NCI-H2196 treated with DMSO at 0.1 percent for 48 hours (cell line): ENCODE measurements around the gene GNB3.

ENCODE experiments used
- DNase-seq: peaks from one replicate; lab custom pipeline; 2025; ENCODE audit not compliant: unreplicated experiment; lab: John Stamatoyannopoulos, UW

GNB3 gene

DNA sequence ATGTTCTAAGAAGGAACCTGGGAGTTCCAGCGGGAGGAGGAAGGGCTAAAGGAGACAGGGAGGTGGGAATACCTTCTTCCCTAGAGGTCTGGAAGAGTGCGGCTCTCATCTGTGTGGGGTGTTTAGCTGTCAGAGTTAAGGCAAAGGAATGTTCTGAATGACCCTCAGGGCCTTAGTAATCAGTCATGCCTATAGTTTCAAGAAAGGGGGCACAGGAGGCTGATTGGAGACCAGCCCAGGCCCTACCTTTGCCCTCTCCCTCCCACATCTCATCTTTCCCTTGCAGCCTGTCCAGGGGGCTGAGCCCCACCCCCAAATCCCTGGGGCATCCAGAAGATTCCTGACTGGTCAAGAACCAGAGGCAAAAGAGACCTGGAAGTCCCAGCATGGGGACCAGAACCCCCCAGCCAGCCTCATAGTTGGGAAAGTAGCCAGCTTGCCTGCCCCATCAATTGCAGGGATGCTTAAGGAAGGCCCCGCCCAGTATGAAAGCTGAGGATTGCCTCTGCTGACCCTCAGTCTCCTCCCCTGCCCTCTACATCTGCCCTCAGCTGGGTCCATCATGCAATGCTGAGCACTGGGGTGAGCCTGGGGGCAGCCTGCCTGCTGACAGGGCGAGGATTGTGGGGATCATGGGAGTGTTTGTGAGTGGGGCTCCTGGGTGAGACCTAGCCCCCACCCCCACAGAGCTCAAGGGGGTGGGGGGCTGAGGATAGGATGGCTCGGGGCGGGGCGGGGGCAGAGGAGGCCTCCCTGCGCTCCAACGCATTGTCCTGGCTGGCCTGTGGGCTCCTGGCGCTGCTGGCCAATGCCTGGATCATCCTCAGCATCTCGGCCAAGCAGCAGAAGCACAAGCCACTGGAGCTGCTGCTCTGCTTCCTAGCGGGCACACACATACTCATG is 17.3 kb upstream of the GNB3 start:
- DNase-seq = no peak

DNA sequence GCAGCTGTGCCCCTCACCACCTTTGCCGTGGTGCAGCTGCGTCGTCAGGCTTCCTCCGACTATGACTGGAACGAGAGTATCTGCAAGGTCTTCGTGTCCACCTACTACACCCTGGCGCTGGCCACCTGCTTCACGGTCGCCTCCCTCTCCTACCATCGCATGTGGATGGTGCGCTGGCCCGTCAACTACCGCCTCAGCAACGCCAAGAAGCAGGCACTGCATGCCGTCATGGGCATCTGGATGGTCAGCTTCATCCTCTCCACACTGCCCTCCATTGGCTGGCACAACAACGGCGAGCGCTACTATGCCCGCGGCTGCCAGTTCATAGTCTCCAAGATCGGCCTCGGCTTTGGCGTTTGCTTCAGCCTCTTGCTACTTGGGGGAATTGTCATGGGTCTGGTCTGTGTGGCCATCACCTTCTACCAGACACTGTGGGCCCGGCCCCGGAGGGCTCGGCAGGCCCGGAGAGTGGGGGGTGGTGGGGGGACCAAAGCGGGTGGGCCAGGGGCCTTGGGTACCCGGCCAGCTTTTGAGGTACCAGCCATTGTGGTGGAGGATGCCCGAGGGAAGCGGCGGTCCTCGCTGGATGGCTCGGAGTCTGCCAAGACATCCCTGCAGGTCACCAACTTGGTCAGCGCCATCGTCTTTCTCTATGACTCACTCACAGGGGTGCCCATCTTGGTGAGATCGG is 16.5 kb upstream of the GNB3 start:
- DNase-seq = no peak

DNA sequence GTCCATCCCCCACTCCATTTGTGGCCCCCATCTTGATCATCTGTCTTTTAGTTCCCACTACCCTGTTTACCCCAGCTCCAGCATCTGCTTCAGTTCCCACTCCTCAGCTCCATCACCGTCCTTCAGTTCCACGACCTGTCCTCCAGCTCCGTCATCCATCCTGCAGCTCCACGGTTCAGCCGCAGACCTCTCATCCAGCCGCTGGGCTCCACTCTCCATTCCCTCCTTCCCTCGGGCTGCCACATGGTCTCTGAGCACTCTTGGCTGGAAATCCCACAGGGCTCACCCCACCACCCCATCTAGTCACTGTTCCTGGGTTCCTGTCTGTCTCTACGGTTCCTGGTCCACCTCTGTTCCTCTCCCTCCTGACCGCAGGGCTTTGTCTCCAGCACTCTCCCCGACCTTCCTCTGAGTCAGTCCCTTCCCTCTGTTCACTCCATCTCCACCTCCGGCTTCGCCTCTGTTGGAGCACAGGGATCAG is 15.8 kb upstream of the GNB3 start:
- no peak for DNase-seq

DNA sequence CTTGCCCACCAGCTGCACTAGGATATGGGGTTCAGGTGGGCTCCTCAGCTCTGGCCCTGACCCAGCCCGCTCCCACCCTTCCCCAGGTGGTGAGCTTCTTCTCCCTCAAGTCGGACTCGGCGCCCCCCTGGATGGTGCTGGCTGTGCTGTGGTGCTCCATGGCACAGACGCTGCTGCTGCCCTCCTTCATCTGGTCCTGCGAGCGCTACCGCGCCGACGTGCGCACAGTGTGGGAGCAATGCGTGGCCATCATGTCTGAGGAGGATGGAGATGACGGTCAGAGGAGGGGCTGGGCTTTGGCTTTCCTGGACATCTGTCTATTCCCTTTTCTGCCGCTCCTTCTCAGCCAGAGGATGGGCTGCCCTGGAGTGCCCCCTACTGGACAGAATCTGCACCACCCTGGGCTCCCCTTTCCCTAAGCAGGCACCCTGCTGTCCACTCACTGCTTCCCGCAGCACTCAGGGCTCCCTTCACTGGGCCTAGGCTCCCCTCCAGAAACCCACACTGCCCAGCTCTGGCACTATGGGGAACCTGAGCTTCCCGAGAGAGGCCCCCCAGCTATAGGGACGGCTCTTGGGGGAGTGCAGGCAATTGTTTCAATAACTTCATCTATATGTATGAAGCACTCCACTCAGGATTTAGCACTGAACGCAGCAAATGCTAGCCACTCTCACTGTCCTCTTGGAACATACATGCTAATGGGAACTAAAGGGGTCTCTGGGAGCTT is 15.2 kb upstream of the GNB3 start:
- peak; percentile 35 for DNase-seq

DNA sequence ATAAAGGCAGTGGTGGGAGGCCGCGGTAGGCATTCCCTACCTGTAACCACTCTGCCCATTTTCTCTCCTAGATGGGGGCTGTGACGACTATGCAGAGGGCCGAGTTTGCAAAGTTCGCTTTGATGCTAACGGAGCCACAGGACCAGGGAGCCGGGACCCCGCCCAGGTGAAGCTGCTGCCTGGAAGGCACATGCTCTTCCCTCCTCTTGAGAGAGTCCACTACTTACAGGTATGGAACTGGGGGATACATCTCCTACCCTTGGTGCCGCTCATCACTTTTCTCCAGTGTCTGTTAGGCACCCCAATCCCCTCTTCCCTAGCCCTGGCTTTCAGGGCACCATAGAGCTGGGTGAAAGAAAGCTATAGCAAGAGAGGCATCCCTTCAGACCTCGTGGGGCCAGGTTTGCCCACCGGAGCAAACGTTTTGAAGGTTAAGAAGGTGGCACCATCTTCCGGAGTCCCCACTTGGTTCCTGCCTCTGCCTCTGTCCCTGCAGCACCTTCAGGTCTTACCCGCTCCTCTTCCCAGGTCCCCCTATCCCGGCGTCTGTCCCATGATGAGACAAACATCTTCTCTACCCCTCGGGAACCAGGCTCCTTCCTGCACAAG is 14.5 kb upstream of the GNB3 start:
- DNase-seq = no peak

DNA sequence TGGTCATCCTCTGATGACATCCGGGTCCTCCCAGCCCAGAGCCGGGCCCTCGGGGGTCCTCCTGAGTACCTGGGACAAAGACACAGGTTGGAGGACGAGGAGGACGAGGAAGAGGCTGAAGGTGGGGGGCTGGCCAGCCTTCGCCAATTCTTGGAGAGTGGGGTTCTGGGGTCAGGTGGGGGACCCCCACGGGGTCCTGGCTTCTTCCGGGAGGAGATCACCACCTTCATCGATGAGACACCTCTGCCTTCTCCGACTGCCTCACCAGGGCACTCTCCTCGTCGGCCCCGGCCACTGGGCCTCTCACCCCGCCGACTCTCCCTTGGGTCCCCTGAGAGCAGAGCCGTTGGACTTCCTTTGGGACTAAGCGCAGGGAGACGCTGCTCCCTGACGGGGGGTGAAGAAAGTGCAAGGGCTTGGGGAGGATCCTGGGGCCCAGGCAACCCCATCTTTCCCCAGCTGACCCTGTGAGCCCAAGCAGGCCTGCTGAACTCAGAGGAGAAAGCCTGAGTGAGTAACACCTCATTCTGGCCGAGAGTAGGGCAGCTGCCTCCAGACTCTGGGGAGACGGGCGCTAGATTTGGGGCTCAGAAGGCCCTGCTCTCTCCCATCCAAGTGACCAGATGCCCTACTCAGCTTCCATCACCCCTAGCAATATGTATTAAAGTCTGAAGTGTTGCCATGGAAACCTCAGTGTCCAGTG is 13.8 kb upstream of the GNB3 start:
- DNase-seq = no peak

DNA sequence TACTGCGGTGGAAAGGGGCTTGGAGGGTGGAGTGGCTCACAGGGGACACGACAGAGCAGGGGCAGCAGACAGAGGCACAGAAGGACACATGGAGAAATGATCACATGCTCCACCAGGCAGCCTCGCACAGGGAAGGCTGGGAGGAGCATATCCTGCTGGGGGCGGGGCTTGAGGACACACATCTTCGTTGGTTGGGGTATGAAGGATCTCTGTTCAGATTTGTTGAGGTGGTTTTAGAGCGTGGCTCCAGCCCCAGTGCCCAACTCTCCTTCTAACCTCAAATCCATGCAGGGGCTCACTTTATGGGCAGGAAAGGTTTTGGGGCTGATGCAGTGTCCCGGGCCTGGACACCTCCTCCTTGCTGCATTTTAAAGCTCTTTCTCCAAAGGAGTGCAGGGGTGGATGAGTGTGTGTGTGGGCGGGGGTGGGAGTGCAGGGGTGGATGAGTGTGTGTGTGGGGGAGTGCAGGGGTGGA is 13.3 kb upstream of the GNB3 start:
- DNase-seq = peak; percentile 25

DNA sequence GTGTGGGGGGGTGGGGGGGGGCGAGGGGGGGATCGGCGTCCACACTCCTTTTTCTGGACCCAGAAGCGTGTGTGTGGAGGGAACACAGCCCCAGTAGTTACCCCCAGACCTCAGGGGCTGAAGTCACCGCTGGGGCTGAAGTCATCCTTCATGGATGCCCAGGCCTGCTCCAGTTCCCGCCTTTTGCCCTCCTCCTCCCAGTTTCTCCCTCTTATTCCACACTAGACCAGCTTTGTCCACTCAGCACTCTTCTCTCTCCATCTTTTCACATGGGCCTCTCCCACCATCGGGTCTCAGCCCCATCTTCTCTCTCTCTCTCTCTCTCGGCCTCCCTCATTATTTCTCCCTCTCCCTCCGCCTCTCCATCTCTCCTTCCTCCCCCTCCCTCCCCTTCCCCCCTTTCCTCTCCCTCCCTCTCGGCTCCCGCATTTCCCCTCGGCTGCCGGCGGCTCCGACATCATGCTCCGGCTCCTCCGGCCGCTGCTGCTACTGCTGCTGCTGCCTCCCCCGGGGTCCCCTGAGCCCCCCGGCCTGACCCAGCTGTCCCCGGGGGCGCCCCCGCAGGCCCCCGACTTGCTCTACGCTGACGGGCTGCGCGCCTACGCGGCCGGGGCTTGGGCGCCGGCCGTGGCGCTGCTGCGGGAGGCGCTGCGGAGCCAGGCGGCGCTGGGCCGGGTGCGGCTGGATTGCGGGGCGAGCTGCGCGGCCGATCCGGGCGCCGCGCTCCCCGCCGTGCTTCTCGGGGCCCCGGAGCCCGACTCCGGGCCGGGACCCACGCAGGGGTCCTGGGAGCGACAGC is 12.5 kb upstream of the GNB3 start, which contains the start of gene P3H3:
P3H3 (plus strand) TSS at position 426 of the 799 bp plus-strand sequence; CDS start at position 460, 34 bp downstream.
- DNase-seq = no peak

DNA sequence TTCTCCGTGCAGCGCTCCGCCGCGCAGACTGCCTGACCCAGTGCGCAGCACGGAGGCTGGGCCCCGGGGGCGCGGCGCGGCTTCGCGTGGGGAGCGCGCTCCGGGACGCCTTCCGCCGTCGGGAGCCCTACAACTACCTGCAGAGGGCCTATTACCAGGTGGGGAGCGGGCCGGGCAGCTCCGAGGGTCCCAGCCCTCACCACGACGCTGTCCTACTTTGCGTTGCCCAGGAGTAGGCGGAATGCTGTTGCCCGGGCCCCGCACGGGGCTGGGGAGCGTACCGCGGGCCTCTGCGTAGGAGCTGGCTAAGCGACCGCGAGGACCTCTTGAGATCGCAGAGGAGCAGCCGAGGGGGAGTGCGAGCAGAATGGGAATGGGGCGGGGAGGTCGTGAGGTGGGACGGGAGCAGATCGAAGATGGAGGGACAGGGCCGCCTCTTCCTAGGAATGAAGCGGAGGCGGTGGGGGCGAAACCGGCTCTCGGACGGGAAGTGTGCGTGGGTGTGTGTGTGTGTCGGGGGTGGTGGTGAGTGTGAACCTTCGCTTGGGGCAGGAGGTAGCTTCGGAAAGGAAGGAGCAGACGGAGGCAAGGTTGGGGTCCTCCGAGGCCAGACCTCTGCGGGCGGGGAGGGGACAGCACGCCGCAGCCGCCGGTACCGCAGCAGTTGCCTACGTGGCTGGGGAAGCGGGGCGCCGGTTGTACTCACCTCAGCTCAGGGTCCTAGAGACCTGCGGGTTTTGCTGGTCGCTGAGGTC is 11.8 kb upstream of the GNB3 start:
- DNase-seq = no peak

DNA sequence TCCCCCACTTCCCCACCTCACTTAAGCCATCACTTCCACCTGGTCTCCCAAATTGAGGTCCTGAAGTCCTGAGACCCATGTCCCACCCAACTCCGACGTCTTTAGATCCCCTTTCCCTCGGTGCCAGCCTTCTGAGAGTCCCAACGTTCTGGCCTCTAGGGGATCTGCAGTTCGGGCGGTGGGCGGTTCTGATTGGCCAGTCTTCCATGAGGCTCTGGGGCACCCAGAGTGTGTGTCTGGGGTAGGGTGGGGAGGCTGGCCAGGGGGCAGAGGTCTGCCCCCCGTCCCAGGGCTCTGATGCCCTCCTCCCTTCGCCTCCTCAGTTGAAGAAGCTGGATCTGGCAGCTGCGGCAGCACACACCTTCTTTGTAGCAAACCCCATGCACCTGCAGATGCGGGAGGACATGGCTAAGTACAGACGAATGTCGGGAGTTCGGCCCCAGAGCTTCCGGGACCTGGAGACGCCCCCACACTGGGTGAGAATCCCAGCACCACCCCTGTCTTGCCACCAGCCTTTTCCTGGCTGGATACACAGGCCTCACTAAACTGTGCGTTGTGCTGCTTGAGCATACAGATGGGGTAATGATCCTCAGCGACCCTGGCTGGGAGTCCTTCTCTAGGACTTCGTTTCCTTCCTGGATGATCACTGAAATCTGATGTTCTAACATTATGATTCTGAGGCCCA is 11.0 kb upstream of the GNB3 start:
- no peak for DNase-seq

DNA sequence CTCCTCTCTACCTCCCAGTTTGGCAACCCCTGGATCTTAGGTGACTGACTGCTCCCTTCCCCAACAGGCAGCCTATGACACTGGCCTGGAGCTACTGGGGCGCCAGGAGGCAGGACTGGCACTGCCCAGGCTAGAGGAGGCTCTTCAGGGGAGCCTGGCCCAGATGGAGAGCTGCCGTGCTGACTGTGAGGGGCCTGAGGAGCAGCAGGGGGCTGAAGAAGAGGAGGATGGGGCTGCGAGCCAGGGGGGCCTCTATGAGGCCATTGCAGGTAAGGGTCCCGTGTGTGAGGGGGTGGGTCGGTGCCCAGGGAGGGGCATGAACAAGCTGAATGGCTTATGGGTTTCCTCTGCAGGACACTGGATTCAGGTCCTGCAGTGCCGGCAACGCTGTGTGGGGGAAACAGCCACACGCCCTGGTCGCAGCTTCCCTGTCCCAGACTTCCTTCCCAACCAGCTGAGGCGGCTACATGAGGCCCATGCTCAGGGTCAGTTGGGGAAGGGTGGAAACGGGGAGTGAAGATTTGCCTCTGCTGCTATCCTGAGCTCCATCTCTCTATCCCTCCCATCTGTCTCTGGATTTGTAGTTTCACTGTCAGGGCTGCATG is 10.3 kb upstream of the GNB3 start:
- no peak for DNase-seq

DNA sequence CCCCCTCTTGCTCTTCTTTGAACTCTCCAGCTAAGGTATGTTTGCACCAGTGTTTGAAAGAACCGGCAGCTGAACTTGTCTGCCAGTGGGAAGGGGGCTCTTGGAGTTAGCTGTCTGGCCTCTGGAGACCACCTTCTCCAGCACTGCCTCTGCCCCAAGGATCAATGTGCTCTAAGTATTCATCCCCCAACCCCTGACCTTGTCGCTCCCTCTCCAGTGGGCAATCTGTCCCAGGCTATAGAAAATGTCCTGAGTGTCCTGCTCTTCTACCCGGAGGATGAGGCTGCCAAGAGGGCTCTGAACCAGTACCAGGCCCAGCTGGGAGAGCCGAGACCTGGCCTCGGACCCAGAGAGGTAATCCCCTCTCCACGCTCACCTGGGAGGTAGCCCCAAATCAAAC is 9.7 kb upstream of the GNB3 start:
- DNase-seq = no peak

DNA sequence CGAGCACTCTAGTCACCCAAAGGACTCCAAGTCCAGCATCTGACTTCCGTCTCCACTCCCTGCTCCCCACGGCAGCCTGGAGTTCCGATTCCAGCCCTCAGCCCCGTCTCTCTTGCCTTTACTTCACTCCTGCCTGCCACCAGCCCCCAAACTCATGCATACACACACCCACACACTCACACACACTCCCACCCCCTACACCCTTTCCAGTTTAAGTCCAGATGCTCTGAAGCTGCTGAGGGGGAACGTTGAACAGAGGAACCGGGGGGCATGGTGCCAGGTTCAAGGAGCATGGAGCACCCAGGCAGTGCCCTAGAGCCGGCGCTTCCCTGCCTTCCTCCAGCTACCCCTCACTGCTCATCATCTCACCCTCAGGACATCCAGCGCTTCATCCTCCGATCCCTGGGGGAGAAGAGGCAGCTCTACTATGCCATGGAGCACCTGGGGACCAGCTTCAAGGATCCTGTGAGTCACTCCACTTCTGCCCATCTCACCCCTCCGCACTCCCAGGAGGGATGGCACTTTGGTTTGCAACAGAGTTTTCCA is 9.2 kb upstream of the GNB3 start:
- no peak for DNase-seq

DNA sequence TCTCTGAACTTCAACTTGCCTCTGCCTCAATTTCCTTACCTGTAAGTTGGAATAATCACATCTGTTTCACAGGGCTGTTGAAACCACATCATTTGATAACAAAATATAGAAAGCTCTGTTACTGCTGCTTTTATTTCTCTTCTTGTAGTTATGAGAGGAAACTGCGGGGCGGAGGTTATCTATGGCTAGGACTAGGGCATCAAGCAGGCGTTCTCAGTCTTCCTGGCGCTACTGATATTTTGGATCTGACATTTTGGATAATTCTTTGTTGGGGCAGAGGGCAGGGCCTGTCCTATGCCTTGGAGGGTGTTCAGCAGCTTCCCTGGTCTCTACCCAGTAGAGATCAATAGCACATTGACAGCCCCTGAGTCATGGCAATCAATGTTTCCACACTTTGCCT is 8.6 kb upstream of the GNB3 start:
- no peak for DNase-seq

DNA sequence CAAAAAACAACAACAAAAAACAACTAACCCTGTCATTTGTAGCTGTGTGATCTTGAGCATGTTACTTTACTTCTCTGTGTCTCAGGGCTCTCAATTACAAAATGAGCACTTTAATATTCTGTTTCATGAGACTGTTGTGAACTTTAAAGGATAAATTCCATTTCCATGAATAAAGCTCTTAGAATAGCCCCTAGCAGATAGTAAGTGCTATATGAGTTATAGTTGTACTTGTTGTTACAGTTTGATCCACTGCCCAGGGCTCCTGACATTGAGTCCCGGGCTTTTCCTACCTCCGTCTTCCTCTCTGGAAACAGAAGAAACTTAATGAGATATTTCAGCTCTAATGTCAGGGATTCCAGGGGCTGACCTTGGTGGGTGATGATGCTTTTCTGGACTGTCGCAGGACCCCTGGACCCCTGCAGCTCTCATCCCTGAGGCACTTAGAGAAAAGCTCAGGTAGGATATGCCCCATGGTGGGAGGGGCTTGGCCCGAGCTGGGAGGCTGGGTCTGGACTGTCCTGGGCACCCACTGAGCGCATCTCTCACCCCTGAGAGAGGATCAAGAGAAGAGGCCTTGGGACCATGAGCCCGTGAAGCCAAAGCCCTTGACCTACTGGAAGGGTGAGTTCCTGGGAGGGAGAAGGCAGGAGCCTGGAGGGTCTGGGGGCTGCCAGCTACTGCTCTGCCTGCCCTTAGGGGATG is 7.4 kb upstream of the GNB3 start:
- no peak for DNase-seq

DNA sequence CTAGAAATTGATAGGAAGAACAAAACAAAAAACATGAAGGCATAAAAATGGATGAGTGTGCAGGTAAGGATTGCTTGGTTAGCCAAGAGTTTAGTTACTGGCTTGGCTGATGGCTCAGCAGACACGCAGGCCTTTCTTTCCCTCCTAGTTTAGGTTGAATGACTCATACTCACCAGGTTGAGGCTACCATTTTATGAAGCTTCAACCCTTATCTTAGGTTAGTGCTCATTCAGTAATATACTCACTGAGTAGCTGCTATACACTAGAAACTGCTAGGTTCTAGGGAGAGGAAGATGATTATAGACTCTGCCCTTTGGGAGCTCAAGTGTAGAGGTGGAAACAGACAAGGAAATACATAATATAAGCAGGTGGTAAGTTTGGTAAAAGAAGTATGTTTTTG is 6.5 kb upstream of the GNB3 start:
- DNase-seq = no peak

DNA sequence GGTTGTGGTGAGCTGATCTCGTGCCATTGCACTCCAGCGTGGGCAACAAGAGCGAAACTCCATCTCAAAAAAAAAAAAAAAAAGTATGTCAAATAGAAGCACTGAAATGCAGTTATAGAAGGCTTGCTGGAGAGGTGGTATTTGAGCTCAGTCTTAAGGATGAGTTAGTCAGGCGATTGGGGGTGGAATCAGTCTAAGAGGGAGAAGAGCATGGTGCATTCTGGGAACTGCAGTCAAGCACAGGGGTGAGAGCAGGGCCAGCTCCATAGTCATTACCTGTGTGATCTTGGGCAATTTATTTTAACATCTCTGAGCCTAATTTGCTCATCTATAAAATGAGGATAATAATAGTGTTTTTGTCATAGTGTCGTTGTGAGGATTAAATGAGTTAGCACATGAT is 5.9 kb upstream of the GNB3 start:
- DNase-seq = no peak
